Measurements from ENCODE around the gene IGFBP1. TPM values are rescaled to one million over a fixed set of nuclear protein-coding genes. Genes with fewer than 3 reads are reported as not detected.

The IGFBP1 gene
- total RNA-seq, 3 donors from 2014 or later (not counting 1 experiment from before 2014, with no cell fraction given) = not detected

- Mint-ChIP-seq H3K27me3 (ENCODE audit: low read depth in 2 of 2) (peaks cover 38 to 41% of the 10 kb centered on the region in 2 donors), H3K36me3 (no peaks in the 10 kb centered on the region), H3K27ac (no peak overlapping the region), H3K4me3 (no peak overlapping the region), H3K9me3 (no peaks in the 10 kb centered on the region), H3K4me1 (peaks cover 14 to 20% of the 10 kb centered on the region in 2 donors)
- Histone ChIP-seq H3K36me3 (ENCODE audit: control insufficient read depth, insufficient read depth, low read length) (no peaks in the 10 kb centered on the region), H3K4me1 (ENCODE audit: control insufficient read depth, insufficient read depth, low read length) (peaks cover 14% of the 10 kb centered on the region), H3K9me3 (ENCODE audit: control insufficient read depth, insufficient read depth, low read length) (no peaks in the 10 kb centered on the region), H3K27ac (ENCODE audit: low read length) (no peak overlapping the region), H3K27me3 (ENCODE audit: control insufficient read depth, insufficient read depth, low read length) (peaks cover 21% of the 10 kb centered on the region), H3K4me3 (ENCODE audit: low read length) (no peak overlapping the region)
- intact Hi-C loops (cut with micrococcal nuclease) = no loop called here
- TF ChIP-seq CTCF (IDR thresholded peaks at IDR 0.05) = no peak
- no peak for DNase-seq
- ATAC-seq = no peak
- 62% methylated on average over 7 of the region's 9 CpGs for WGBS (ENCODE audit: insufficient coverage)
These were observed 31.0 kb downstream of the IGFBP1 start for GRCh38 chr7:45919231-45919784.

GRCh38 chr7:45919993-45920459 is 31.7 kb downstream of the IGFBP1 start:
- no peak overlapping the region for H3K4me3 Mint-ChIP-seq
- DNase-seq (no peak), ATAC-seq (no peak)
- H3K36me3 Mint-ChIP-seq = no peaks in the 10 kb centered on the region
- H3K27me3 ChIP-seq (ENCODE audit: control insufficient read depth, insufficient read depth, low read length) = peaks cover 21% of the 10 kb centered on the region
- H3K27ac ChIP-seq (ENCODE audit: low read length) = no peak overlapping the region
- H3K4me3 ChIP-seq (ENCODE audit: low read length) = no peak overlapping the region
- peaks cover 14% of the 10 kb centered on the region for H3K4me1 ChIP-seq (ENCODE audit: control insufficient read depth, insufficient read depth, low read length)
- H3K9me3 ChIP-seq (ENCODE audit: control insufficient read depth, insufficient read depth, low read length) = no peaks in the 10 kb centered on the region
- intact Hi-C loops (cut with micrococcal nuclease) = no loop called here
- no peaks in the 10 kb centered on the region for H3K9me3 Mint-ChIP-seq
- no peak for TF ChIP-seq CTCF (IDR thresholded peaks at IDR 0.05)
- WGBS (ENCODE audit: insufficient coverage) = 13% methylated on average over 19 of the region's 19 CpGs
- H3K4me1 Mint-ChIP-seq = peaks cover 14 to 20% of the 10 kb centered on the region in 2 donors
- peaks cover 41 to 43% of the 10 kb centered on the region in 2 donors for H3K27me3 Mint-ChIP-seq (ENCODE audit: low read depth in 2 of 2)
- H3K36me3 ChIP-seq (ENCODE audit: control insufficient read depth, insufficient read depth, low read length) = no peaks in the 10 kb centered on the region
- H3K27ac Mint-ChIP-seq = no peak overlapping the region

GRCh38 chr7:45920502-45921380 is 32.5 kb downstream of the IGFBP1 start, which contains the start of gene IGFBP3:
Gene IGFBP3 (minus strand): TSS chr7:45921272. CDS start chr7:45921140, 132 bp downstream.
- 2% methylated on average over 111 of the region's 111 CpGs for WGBS (ENCODE audit: insufficient coverage)
- DNase-seq (peak in 1 of 2 donors; percentile 48), ATAC-seq (peak; percentile 29 to 76 (median 67))
- Mint-ChIP-seq H3K4me3 (peak within 1 kb of the TSS; percentile 53), H3K36me3 (no peaks in the 10 kb centered on the region), H3K9me3 (no peaks in the 10 kb centered on the region), H3K4me1 (peaks cover 14 to 20% of the 10 kb centered on the region in 2 donors), H3K27me3 (ENCODE audit: low read depth in 2 of 2) (peaks cover 41 to 44% of the 10 kb centered on the region in 2 donors), H3K27ac (peak within 1 kb of the TSS in 1 of 2 donors; percentile 31)
- no peaks in the 10 kb centered on the region for H3K36me3 ChIP-seq (ENCODE audit: control insufficient read depth, insufficient read depth, low read length)
- TF ChIP-seq CTCF (IDR thresholded peaks at IDR 0.05) = no peak
- peaks cover 14% of the 10 kb centered on the region for H3K4me1 ChIP-seq (ENCODE audit: control insufficient read depth, insufficient read depth, low read length)
- intact Hi-C loops (cut with micrococcal nuclease) = no loop called here
- H3K4me3 ChIP-seq (ENCODE audit: low read length) = no peak within 1 kb of the TSS
- peaks cover 21% of the 10 kb centered on the region for H3K27me3 ChIP-seq (ENCODE audit: control insufficient read depth, insufficient read depth, low read length)
- H3K27ac ChIP-seq (ENCODE audit: low read length) = no peak within 1 kb of the TSS
- H3K9me3 ChIP-seq (ENCODE audit: control insufficient read depth, insufficient read depth, low read length) = no peaks in the 10 kb centered on the region

All from natural killer cell (primary cell).